Stimulated activated CD8-positive, alpha-beta memory T cell treated with anti-CD3 and anti-CD28 coated beads, Interleukin-7, amount 100 ng/mL, for 48 hours (primary cell): ENCODE results near the gene MCM10.
A peak's percentile ranks its signal among the peaks of the same experiment; 100 is the strongest.

ENCODE experiments used
- DNase-seq, 2 donors: peaks; one replicate each; pipeline ENCODE4 v3.0.0-alpha.2; 2020; ENCODE audit warnings: low read depth in 1 of 2; ENCODE audit errors: extremely low read depth in 1 of 2

The MCM10 gene

DNA sequence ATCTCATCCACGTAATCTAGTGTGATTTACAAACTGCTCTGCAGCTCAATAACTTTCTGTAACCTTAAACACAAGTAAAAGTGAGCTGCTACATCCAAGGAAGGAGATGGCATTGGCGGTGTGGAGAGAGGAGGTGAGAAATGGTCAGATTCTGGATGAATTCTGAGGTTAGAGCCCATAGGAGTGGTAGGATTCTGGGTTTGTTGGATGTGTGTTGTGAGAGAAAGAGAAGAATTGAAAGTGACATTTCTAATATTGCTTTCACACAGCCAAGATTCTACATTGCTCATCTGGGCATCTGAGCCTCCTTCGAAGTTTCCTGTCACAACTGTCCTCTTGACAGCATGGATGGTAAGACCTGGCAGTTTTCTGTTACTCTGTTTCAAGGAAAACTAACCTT lies 2.5 kb downstream of the MCM10 start:
- DNase-seq, result no peak

DNA sequence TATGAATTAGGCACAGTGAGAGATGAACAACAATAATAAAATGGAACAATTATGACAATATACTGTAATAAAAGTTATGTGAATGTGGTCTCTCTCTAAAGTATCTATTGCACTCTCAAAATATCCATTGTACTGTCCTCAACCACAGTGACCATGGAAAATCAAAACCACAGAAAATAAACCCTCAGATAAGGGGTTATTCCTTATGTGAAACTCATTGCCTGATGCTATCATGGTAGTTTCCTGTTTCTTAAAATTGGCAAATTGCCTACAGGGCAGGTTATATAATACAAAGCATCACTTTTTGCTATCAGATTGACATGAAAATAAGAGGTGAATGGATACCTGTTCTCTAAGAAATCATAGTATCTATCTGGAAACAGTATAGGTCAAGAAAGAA lies 3.8 kb downstream of the MCM10 start:
- DNase-seq, result no peak

DNA sequence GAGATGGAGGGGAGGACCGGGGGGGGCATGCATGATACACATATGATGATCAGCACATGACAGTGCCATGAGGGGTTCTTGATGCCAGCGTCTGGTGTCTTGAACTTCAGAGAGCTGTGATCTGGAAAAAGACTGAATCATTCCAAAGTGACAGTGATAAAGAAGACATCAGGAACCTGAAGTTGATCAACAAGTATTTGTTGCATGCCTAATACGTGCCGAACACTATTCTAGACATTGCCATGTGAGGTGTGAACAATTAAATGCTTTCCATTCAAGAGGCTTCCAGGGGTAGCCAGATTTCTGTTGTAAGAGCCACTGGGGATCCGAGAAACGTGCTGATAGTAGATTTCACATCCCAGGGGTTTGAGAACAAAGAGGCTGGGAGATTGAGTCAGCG lies 6.2 kb downstream of the MCM10 start:
- no peak for DNase-seq

DNA sequence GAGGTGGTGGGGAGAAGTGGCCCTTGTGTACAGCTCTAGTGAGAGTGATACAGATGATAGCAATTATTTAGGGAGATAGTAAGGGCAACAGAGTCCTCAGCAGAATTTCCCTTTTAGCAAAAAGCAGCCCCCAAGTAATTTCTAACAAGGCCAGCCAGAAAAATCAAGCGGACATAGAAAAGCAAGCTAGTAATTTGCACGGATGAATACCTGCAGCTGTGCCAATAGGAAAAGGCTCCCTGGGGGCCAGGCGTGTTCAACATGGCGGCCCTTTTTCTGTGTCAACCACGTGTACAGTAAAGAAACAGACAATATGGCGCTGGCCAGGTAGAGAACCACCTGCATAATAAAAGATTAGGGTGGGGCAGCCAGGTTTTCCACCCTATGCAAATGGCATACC lies 7.4 kb downstream of the MCM10 start:
- no peak for DNase-seq

DNA sequence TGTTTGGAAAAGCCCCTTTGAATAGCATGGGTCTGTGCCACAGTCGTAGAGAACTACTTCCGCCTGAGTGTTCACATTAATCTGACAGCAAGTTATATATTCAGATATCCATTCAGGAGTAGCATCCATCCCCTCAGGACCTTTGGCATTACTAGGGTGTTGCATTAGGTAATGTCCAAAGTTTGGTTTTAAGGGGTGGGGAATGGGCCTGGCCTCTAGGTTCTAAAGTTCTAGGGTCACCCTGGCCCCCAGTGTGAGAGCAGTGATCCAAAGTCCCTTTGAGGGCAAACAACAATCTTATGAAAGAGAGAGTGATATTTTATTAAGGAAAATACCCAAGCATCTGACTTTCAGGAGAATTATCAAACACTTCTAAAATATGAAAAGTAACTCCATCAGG lies 12.3 kb downstream of the MCM10 start:
- no peak for DNase-seq

DNA sequence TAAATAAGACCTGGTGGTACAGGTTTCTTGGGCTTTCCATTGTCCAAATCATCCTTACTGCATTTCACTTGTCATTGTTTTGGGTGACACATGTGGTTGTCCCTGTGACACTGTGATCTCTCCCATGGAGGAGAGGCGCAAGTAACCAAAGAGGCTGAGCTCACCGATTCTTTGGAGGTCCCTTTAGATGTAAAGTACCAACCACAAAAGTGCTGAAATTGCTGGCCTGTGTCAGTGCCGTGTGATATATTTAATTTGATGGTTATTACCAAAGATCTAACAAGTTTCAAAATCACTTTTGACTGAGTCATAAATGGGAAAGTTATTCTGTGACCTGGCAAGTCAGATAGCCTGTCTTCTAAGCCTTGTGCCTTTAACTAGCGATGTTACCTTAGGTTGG lies 19.4 kb downstream of the MCM10 start:
- DNase-seq, result peak in 1 of 2 donors; percentile 19

DNA sequence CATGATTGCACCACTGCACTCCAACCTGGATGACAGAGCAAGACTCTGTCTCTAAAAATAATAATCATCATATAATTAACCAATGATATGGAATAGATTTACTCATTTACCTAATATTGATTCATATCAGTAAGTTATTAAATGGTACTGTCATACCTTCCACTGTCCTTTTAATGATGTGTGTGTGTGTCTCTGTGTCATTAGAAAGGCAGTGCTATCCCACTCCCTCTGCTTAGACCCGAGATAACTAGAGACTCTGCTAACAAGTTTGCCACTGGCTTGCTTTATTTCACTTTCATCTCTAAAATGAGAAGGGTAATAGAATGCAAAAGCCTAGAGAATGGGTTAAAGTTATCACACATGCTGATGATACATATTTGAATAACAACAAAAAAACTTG lies 21.1 kb downstream of the MCM10 start:
- DNase-seq, result no peak

DNA sequence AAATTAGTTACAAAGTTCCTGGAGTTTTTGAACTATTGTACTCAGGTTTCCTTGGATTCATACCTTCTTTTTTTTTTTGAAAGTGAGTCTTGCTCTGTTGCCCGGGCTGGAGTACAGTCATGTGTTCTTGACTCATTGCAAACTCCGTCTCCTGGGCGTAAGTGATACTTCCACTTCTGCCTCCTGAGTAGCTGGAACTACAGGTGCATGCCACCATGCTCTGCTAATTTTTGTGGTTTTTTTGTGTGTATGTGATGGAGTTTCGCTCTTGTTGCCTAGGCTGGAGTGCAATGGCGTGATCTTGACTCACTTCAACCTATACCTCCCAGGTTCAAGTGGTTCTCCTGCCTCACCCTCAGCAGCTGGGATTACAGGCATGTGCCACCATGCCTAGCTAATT lies 22.3 kb downstream of the MCM10 start:
- no peak for DNase-seq

DNA sequence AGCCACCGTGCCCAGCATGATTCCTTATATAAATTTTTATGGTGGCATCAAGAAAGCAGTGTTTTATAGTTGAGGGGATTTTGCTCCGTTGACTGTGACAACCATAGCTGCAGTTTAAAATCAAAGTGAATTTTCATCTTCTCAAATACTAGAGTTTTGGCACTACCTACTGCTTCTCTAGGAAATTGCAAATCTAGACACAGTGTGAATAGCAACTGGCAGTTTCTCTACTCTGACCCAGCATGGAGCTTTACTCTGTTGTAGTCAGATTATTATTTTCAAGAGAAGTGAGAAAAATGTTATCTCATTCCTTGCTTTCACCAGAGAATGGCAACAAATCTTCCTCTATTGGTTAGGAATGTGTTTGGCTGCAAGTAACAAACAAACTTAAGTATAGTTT lies 22.9 kb downstream of the MCM10 start:
- no peak for DNase-seq

DNA sequence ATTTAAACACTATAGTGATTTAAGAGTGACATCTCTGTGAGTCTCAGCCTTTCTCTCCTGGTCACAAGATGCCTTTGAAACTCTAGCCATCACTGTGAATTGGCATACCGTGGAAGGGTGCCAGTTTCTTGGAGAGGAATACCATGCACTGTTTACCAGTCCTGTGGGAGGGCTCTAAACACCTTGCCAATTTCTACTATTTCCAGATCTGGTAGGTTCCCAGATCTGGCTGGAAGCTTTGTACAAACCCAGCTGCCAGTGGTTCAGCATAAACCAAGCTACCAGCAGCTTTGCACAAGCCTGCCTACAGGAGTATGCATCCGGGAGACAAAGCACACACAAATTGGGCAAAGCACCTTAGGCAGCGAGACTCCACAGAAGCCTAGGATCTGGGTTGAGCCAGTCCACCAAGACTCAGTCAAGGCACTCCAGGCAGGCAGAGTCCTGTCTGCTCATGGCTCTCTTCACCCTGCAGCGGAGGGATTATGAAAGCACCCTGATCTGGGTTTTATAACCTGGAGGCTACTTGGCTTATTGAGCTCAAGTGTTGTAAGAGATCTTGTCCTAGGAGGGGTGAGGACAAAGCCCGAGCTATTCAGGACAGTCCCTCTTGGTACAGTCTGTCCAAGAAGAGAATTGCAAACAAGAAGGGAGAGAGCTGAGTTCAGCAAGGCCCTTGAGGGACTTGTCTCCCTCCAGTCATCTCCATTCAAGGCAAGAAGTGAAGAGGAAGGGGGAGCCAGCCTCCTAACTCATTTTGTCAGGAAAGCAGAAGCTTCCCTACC lies 23.6 kb downstream of the MCM10 start:
- DNase-seq, result no peak

DNA sequence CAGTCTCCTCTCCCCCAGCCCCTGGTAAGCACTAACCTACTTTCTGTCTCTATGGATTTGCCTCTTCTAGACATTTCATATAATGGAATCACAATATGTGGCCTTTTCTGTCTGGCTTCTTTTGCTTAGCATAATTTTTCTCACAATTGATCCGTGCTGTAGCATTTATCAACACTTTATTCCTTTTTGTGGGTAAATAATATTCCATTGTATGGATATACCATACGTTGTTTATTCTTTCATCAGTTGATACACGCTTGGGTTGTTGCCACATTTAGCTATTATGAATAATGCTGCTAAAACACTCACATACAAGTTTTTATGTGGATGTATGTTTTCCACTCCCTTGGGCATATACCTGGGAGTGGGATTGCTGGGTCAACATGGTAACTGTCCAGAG lies 25.8 kb downstream of the MCM10 start:
- DNase-seq, result no peak

DNA sequence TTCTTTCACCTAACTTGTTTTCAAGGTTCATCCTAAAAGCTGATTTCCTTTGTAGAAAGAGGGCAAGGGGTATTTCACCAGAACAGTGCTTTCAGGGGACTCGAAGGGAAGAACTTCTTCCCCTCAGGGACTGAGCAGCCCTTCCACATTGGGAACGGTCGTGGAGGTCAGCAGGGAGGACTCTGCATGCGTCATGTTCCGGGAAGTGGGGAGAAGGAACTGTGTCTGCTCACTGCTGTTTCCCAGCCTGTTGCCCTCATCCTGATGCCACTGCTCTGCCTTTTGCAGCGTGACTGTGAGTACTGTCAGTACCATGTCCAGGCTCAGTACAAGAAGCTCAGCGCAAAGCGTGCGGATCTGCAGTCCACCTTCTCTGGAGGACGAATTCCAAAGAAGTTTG lies 27.2 kb downstream of the MCM10 start:
- no peak for DNase-seq

DNA sequence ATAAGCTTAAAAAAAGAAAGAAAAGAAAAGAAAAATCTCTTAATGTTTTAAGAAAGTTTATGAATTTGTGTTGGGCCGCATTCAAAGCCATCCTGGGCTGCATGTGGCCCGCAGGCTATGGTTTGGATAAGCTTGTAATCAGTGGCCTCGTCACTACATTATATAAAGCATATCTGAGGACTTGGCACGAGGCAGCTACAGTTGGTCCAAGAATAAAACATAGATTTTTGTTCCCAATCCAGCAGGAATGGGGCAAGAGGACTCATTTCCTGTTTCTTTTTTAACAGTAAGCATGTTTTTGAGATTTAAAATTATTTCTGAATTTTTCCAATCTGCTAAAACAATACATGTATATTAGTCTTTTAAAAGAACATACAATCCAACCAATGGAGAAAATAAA lies 28.6 kb downstream of the MCM10 start:
- no peak for DNase-seq

DNA sequence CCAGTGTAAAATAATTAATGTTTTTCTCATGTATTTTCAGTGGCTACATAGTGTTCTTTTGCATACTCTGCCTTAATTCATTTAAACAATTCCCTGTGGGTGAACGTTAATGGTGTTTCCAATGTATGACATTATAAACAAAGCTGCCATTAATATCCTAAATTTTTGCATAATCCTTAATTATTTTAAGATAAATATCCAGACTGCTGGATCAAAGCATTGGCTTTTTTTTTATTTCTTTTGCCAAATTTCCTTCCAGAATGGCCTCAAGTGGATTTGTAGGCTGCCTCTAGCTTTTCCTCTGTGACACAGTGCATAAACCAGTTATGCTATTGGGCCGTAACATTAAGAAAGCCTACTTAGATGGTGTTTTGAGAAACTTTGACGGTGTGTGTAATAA lies 29.5 kb downstream of the MCM10 start:
- no peak for DNase-seq

DNA sequence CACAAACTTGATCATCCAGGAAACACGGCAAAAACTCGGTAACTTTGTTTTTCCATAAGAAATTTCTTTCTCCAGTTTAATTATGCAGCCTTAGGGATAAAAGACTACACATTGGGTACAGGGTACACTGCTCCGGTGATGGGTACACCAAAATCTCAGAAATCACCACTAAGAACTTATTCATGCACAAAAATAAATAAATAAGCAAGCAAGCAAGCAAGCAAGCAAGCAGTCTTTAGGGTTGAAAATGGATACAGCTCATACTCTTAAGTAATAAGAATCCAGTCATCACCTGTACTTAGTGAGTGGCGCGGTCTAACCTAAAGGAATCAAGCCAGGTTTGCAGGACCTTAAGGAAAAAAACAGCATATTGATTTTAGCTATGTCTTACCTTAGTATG lies 30.0 kb downstream of the MCM10 start:
- DNase-seq, result no peak

DNA sequence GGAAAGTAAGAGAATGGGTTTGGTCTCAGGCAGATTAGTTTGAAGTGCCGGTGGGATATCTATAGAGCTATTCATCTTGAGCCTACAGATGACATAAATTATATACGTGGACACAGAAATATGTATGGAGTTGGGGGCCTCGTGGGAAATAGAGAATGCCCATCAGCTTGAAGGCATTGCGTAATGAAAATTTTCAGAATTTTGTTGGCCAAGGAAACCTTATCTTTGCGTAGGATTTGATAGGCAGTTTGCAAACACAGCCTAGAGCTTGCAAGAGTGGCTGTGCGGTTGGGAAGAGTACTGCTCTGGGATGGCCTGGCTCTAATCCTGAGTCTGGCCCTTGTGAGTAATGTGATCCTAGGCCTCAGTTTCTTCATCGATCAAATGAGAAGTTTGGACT lies 32.3 kb downstream of the MCM10 start:
- DNase-seq, result no peak

DNA sequence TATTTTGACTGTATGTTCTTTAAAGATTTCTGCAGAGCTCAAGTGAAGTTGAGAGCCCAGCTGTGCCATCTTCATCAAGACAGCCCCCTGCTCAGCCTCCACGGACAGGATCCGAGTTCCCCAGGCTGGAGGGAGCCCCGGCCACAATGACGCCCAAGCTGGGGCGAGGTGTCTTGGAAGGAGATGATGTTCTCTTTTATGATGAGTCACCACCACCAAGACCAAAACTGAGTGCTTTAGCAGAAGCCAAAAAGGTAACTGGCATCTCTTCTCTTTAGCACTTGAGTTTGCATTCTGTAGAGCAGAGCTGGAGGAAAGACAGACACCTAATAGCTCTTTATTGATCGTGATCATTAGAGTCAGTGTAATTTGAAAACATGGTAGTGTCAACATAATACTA lies 33.7 kb downstream of the MCM10 start:
- no peak for DNase-seq

DNA sequence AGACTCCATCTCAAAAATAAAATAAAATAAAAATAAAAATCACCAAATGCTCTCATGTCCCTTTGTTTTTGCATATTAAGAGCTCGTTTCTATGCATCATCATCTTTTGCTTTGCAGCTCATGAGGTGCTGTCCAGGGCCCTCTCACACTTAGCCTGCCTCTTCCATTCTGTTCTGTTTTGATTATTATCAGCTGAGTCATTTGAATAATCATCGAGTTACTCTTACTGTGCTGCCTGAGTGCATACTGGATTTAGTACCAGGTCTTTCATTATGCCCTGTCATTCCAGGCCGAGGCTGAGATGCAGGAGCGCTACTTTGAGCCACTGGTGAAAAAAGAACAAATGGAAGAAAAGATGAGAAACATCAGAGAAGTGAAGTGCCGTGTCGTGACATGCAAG lies 39.8 kb downstream of the MCM10 start:
- DNase-seq, result no peak

DNA sequence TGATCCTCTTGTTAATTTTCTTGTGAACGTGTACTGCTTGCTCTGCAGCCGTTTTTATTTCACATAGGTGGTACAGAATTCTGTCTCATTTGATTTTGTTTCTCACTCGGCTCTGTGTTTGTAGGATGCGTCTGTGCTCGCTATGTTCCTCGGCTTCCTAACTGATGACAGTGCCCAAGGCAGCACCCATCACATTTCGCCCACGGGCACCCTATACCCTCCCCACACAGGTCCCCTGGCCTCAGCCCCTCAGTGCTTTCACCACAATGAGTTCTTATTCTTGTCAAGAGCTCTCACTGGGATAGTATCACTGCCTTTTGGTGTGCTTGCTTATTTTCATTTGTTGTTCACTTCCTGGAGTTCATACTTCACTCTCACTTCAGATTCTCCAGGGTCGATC lies 44.7 kb downstream of the MCM10 start:
- no peak for DNase-seq

DNA sequence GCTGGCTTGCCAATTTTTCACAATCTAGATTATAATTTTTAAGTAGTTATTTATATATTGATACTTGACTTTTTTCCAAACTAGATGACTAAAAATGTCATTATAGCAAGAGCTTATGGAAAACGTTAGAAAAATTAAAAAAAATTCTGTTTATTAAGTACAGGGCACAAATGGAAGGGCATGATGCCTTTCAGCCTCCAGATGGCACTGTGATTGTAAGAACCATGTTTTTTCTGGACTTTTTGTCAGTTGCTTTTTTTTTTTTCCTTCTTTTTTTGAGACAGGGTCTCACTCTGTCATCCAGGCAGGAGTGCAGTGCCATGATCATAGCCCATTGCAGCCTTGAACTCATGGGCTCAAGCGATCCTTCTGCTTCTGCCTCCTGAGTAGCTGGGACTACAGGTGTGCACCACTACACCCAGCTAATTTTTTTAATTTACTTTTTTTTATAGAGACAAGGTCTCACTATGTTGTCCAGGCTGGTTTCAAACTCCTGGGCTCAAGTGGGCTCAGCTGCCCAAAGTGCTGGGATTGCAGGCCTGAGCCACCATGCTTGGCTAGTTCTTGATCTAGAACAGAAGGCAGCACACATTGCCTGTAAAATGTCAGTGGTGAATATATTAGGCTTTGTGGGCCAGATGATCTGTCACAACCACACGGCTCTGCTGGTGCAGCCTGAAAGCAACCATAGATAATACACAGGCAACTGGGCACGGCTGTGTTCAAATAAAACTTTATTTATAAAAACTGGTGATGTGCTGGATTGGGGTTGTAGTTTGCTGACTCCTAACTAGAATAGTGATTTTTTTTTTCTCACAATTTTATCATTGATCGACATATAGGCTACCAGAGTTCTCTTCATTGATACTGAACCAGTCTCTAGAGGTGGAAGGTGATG lies 45.4 kb downstream of the MCM10 start:
- no peak for DNase-seq

DNA sequence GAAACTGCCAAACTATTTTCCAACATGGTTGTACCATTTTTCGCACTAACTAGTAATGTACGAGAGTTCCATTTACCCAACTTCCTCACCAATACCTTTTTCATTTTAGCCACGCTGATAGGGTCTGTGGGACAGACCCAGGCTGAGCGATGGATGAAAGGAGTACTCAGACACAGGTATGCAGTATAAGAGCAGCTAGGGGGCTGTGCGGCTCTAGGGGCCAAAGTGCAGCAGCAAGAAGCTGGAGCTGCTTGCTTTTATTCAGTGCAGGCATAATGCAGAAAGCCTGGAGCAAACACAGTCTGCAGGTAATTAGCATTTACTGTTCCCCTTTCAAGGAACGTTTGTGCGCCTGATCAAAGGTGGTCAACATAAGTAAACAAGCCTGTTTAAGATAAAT lies 51.8 kb downstream of the MCM10 start:
- no peak for DNase-seq

DNA sequence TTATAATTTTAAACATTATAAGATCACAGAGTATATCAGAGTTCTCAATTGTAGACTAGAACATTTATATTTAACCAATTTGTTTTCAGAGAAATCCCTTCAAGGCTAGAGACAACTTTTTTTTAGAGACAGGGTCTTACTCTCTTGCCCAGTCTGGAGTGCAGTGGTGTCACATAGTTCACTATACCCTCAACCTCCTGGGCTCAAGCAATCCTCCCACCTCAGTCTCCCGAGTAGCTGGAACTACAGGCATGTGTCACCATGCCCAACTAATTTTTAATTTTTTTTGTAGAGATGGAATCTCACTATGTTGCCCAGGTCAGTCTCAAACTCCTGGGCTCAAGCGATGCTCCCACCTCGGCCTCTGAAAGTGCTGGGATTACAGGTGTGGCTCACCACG lies 57.5 kb downstream of the MCM10 start:
- no peak for DNase-seq
